Activated T-cell treated with anti-CD3 and anti-CD28 coated beads, Interleukin-2, amount 50 U/mL, for 48 hours (primary cell): ENCODE measurements around the gene CD300LD.
A peak's percentile ranks its signal among the peaks of the same experiment; 100 is the strongest.
"Not testable (repeated sequence)": the region's sequence is repeated elsewhere in the genome, so short reads cannot be mapped to it uniquely, and the experiment has no call there.

Source experiments
- DNase-seq, 2 experiments: peaks; one replicate each; pipeline ENCODE4 v3.0.0-alpha.2; 2020

CD300LD gene

DNA sequence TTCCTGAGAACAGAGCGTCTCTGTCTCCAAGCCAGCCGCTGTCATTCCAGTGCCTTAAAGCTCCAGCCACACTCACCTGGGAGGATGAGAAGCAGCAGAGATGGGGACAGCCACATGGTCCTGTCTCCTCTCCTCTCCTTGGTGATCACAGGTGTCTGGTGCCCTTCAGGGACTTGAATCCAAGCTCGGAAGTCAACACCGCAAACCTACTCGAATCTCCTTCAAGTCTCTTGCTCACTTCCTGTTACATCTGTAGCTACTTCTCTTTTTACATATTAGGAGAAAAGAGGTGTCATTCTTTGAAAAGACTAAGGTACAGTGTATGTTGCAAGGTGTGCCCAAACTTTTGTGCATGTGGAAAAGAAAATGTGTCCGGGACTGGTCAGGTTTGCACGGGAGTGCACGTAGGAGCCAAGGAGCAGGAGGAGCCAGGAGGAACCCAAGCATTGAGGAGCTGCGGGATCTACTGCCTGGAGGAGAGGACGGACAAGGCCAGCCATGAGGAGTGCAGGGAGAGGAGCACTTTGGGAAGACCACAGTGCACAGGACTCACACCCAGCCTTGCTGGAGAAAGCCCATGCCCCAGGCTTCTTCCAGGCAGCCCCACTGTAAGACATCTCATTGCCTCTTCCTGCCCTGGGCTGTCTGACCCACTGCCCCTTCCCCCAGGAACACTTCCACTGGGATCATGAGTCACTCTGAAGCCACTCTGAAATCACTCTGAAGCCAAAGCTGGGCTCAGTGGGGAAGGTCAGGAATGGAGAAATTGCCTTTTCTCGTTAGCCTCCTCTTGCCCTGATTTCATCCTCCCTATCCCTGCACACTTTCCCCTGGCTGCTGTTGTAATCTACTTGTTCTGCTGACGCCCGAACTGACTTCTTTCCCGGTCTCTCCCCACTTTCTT, at the start of gene CD300LD:
TSS of gene CD300LD (minus strand) at position 197 of the 904 bp plus-strand sequence. CDS start at position 116, 81 bp downstream.
- no peak for DNase-seq

DNA sequence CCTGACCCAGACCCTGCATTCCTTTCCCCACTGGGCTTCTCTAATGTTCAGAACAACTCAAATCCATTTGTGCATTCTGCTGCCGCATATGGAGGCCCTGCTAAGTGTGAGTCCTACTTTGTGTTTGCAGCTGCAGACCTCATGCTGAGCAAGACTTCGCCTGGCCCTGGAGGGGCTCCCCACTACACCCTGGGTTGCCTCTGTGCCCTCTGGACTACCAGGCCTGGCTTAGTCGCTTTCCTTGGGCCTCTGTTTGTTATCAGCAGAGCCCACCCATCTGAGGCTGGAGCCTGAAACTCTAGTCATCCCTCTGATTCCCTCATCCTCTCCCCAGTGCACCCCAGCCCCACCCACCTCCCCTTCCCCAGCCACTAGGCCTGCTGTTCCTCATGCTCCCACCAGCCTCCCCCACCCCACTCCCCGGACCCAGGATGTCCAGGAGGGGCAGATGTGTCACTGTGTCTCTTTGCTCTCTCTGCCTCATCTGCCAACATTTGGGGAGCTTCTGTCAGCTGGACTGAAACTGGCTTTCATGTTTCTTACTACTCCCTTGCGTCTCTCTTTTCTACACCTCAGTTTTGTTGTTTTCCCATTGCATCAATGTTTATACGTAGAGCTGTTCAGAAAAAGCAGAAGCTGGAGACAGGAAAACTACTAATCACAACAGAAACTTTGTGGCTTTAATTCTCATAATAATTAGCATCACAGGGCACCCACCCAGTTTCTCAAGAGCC, 49.3 kb upstream of the CD300LD start:
- no peak for DNase-seq

DNA sequence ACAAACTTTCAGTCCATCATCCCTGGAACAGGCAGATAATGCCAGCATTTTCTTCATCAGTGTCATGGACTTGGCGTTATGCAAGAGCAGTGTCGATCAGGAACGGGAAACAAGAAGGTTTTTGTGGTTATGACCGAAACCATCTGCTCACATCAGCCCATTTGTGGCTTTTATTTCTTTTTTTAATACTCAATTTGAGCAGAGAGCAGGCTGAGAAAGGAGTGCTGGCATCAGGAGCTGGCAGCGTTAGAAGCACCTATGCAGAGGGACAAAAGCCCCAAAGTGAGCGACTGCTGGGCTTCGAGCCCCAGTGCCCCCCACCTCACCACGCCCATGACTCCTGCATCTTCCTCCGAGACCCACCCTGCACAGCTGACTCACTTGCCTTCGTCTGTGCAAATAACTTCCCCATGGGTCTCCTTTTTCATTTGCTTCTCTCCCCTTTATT, 47.6 kb upstream of the CD300LD start:
- peak; percentile 19 to 24 for DNase-seq

DNA sequence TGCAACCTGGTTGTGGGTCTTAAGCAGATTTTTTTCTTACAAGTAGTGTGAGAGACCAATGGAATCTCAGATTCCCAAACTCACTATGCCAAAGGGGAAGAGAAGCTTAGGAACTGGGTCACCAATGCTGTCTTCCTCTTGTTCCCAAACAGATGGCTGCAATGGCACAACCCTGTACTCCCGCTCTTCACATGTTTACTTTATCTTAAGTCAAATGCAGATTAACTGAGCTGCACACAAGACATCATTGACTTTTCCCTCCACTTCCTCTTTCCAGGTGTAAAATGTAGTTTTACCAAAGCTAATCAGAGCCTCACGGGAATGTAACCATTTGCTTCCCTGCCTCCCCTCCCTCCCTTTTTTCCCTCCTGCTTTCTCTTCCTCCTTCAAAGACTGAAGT, 45.8 kb upstream of the CD300LD start:
- no peak for DNase-seq

DNA sequence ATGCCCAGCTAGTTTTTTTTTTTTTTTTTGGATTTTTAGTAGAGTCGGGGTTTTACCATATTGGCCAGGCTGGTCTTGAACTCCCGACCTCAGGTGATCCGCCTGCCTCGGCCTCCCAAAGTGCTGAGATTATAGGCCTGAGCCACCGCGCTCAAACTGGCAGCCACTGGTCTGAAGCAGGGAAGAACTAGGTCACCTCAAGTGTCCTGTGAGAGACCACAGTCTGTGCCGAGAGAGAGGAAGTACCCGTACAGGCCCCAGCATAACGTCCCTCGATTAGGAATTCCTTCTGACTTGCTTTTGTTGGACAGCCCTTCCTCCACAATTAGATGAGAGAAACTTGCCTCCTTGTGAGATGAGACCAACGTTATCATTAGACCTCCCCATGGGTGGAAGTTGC, 45.2 kb upstream of the CD300LD start:
- DNase-seq: no peak

DNA sequence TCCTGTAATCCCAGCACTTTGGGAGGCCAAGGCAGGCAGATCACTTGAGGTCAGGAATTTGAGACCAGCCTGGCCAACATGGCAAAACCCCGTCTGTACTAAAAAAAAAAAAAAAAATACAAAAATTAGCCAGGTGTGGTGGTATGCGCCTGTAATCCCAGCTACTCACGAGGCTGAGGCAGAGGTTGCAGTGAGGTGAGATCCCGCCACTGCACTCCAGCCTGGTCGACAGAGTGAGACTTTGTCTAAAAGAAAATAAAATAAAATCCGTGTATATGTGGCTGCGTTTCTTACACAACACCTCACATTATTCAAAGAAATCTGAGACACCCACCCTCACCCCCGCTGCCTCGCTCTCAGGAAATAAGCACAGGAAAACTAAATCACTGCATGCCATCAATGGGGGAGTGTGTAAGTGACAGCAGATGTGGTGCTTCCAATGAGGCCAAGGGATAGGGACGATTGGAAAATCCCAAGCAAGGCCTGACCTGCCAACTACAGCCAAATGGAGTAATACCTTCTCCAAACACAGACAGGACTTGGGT, 44.5 kb upstream of the CD300LD start:
- not testable (repeated sequence) for DNase-seq

DNA sequence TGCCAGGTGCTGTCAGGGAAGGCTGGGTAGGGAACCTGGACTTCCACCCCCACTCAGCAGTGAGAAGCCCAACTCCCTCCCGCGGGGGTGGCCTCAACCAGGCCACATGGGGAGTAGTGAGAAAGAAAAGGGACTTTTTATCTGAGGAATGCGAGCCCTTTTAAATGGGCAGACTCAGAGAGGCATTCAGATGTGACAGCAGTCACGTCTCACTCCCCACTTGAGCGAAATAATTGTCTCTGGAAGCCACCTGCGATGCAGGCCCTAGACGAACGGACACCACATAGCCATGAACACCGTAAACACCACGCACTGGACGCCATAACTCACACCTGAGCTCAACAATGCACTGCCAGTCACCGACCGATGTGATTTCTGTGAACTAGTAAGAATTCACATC, 43.3 kb upstream of the CD300LD start:
- no peak for DNase-seq

DNA sequence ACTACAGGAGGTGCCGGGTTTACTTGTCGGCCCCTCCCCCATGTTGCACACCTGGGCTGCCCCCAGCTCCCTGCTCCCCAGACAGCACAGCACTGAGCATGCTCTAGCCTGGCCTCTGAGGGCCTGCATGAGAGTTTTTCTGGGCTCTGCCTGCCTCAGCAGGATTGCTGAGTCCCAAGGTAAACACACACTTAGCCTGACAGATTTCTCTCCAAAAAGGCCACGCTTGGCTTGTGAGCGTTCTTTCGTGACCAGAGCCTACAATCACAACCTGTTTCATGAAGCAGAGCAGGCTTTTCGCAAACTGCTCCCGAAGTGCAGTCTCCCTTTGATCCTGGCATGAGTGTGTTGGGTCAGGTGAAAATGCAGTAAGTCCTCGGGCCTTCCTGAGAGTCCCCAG, 41.2 kb upstream of the CD300LD start:
- no peak for DNase-seq

DNA sequence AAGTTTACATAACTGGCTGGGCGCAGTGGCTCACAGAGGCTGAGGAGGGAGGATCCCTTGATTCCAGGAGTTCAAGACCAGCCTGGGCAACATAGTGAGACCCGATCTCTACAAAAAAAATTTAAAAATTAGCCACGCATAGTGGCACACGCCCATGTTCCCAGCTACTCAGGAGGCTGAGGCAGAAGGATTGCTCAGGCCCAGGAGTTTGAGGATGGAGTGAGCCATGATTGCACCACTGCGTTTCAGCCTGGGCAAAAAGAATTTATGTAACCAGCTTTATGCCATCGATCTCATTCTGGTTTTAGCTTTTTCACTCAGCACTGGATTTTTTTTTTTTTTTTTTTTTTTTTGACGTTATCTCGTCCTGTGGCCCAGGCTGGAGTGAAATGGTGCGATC, 40.5 kb upstream of the CD300LD start:
- no peak for DNase-seq

DNA sequence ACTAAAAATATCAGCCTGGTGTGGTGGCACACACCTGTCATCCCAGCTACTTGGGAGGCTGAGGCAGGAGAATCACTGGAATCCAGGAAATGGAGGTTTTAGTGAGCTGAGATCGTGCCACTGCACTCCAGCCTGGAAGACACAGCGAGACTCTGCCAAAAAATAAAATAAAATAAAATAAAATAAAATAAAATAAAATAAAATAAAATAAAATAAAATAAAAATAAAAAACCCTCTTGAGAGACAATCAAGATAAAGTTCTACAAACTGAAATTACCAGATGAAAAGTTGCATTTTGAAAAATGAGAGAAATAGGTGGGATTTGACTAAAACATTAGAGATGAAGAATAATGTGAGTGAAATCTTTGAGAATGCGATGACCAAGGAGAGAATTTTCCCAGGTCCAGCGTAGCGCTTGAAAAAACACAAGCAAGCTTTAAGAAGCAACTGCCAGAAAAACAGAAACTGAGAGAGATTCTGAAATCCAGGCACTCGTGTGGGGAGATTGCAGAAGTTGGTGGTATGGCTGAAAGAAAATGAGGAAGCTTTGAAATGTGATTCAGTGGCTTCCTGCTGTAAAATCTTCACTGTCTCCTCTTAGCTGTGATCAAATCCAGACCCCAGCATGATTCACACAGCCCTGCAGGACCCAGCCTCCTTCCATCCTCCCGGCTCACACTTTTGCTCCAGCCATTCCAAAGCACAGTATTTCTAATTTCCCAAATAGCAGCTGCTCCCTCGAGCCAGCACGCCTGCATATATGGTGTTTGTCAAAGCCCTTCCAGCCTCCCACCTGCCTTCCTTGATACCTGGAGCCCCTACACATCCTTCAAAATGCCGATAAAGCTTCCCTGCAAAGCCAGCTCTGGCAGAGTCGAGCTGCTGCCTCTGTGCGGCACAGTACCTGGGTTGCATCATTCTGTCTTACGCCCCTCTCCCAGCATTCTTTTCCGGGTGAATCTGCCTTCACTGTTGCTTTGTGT, 39.7 kb upstream of the CD300LD start:
- no peak for DNase-seq

DNA sequence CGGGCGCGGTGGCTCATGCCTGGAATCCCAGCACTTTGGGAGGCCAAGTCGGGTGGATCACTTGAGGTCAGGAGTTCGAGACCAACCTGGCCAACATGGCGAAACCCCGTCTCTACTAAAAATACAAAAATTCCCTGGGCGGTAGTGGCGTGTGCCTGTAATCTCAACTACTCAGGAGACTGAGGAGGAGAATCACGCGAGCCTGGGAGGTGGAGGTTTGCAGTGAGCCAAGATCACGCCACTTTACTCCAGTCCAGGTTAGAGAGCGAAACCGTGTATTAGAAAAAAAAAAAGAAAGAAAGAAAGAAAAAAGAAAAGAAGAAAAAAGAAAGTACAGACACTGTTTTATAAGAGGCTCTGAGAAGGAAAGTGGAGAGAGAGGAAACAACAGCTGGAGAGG, 38.2 kb upstream of the CD300LD start:
- not testable (repeated sequence) for DNase-seq

DNA sequence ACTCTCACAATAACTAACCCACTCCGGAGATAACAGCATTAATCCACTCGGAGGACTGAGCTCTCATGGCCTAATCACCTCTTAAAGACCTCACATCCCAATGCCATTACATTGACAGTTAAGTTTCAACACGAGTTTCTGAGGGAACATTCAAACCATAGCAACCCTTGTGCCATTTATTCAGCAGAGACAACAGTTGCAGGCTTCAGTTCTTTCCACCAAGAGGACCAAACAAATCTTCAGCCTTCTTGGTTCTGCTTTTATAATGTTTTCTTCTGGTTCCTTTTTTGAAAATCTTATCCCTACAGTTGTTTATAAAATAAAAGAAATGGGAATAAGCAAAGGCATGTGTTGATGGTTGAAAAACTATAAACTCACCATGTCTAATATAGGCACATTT, 33.6 kb upstream of the CD300LD start:
- no peak for DNase-seq

DNA sequence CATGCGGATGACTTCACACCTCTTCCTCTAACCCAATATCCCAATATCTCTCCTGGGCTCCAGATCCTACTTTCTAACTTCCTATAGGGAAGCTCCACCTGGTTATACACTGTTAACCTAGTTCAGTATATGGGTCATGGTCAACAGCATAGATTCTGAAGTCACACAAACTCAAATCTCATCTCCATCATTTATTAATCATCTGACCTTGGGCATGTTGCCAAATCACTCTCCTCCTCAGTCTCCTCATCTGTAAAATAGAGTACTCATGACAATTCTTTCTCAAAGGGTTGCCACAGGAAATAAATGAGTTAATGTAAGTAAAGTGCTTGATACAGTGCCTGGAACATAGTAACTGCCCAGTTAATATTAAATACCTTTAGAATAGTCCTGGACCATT, 32.0 kb upstream of the CD300LD start:
- no peak for DNase-seq

DNA sequence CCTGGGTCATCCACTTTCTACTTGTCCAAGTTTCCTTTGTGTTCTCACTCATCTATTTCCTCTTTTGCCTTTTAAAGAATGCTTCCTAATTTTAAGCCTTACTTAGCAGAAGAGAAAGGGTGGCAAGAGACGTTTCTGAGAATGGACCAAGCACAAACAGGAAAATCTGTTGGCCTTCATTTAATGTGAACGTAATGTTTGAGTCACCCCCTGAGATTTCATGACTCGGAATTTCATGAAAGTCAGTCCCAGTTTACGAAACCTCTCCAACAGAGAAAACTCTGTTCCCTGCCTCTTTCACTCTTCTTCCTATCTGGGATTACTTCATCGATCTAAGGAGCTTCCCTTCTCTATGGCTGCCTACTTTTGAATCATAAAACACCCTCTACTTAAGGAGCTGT, 31.6 kb upstream of the CD300LD start, which contains the start of gene CD300E:
TSS of gene CD300E (minus strand) at position 46 of the 401 bp plus-strand sequence. CDS start 117 bp downstream, outside the sequence.
- no peak for DNase-seq

DNA sequence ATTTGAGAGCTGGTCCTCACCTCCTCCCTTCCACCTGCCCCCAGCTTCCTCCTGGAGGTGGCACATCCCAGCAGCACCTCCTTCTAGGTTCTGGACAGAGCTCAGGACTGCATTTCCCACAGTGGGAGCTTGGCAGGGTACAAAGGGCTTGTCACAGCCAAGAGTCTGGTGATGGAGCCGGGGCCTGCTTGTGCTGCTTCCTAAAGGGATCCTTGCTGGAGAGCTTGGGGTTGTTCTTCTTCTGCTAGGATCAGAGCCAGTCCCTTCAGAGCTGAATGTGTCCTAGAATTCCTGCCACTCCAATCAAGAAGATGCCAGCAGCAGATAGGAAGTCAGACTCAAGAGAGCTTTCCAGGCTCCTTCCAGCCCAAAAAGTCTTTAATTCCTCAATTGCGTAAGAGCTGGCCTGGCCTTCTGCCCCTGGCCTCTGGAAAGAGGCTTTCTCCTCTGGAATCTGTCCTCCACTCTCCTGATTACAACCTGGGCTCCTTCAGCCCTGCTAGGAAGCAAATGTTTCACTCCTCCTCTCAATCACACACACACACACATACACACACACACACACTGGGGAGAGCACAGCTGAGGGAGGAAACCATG, 27.1 kb upstream of the CD300LD start:
- DNase-seq: no peak

DNA sequence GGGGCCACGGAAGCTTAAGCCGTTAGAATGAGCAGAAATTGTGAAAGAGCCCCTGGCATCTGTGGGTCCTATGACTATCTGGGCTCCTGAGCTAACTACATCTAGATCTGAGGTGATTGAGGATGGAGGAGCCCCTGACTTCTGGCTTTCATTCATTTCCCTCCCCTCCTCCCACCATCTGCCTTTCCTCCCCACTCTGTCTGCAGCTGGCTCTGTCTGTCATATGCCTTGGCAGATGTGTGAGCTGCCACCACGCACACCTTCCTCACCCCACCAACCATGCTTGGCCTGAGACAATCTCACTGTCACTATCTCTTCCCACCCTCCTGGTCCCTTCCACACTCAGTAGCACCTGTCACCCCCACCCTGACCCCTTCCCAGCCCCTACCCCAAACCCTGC, 26.4 kb upstream of the CD300LD start:
- DNase-seq: no peak

DNA sequence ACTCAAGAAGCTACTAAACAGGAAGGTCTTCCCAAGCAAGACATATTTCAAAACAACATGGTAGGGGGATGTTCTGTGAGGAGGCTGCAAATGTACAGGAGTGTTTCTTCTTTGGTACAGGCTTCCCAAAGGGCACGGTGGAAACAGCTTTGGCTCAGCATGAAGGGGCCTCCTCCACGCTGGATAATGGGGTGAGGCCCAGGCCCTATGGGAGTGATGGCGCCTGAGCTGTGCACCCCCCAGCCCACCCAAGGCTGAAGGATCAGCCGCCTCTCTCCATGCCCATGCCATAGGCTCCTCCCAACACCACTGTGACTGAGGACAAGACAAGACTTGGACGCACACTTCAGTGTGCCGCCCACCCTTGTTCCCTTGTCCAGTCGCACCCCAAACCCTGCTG, 24.6 kb upstream of the CD300LD start:
- no peak for DNase-seq

DNA sequence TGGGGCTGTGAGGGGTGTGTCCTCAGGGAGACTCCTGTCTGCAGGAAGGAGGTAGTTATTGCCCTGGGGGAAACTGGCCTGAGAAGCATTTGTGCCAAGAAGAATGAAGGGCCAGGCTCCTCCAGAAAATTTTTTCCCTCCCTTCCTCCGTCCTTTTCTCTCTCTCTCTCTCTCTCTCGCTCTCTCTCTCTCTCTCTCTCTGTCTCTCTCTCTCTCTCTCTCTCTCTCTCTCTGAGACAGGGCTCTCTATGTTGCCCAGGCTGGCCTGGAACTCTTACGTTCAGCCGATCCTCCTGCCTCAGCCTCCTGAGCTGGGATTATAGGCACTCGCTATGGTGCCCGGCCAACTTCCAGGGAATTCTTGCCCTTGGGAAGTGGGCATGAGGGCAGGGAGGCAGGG, 20.0 kb upstream of the CD300LD start:
- no peak for DNase-seq

DNA sequence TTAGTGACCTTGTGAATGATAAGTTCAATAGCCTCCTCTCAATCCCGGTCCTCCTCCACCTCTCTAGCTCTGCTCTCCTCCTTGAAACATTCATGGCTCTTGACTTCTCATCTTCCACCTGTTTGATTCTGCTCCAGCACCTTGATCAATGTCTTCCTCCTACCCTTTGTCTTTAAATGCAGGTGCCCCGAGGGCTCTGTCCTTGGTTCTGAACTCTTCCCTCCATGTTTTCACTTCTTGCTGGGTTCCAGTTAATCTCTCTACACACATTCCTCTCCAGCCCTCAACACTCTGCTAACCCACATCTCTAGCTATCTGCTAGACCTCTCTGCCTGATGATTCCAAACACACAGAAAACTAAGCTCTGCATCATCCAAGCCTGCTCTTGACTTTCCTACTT, 18.0 kb upstream of the CD300LD start:
- no peak for DNase-seq

DNA sequence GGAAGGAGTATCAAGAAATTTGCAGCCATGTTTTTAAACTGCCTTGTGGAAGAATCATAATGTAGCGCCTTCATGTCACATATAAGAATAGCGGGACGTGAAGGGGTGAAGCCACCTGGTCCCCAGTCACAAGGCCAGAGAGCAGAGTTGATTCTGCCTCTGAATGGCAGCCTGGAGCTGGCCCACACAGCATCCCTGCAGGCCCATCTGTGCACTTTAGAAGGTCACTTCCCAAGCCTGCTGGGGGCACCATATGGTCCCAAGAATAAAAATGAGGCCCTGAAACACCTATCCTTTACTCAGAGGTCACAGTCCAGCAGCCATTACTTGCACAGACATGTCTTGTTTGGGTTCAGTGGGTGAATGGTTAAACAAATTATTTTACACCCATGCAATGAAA, 16.4 kb upstream of the CD300LD start:
- DNase-seq: no peak

DNA sequence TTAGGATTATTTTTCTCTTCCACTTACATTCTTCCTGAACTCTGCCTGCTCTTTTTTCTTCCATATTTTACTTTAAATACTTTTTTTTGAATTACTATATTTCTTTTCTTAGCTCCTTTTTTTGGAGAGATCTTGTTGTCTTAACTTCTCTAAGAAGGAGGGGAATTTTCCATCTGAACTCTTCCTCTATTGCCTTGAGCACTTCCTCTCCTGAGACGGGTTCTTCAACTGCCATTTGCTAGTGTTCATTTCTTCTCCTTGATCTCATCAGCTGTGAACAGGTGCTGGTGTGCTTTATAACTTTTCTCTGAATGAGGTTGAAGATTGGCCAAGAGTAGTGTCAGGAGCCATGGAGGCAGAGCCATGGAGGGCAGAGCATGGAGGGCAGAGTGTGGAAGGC, 15.1 kb upstream of the CD300LD start:
- no peak for DNase-seq

DNA sequence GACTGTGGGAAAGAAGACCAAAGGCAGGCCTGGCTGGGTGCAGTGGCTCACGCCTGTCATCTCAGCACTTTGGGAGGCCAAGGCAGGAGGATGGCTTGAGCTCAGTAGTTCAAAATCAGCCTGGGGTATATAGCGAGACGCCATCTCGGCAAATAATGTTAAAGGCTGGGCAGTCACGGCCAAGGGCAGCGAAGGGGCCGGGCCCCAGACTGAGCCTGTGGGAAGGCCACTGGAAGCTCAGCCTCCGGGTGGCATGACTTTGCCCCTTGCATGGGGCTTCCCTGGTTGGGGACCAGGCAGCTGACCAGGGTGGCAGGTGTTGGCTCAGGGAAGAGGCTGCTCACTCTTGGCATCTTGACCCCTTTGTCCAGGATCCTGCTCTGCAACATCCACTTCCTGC, 14.0 kb upstream of the CD300LD start:
- no peak for DNase-seq
